Spleen (tissue), 13 donors: ENCODE data around the gene OR2L8. TPM values are rescaled to one million over a fixed set of nuclear protein-coding genes. Genes with fewer than 3 reads are reported as not detected.

ENCODE experiments used
- DNase-seq: peaks from one replicate; pipeline ENCODE4 v3.0.0-alpha.2; 2020
- H3K27ac ChIP-seq, 8 donors: fragments of 200-600 bp; sonication (generic) in 7 of 8; 1 replicate in 4 of 8; 2 replicates in 4 of 8; pipeline versions ENCODE4 v1.5.0 to v1.8.0; 2016 to 2021; ENCODE audit warnings: inconsistent platforms in 4 of 8, mild to moderate bottlenecking in 4 of 8, moderate library complexity in 1 of 8
- H3K27me3 ChIP-seq, 7 donors: fragments of 200-600 bp; sonication (generic) in 6 of 7; replicated peaks in 1 of 7; 1 replicate in 4 of 7; 2 replicates in 3 of 7; pipeline versions ENCODE4 v1.5.0 to v1.8.0; 2016 to 2021; ENCODE audit warnings: inconsistent platforms in 3 of 7, mild to moderate bottlenecking in 1 of 7
- H3K36me3 ChIP-seq, 6 donors: fragments of 200-600 bp; sonication (generic) in 5 of 6; 1 replicate in 4 of 6; 2 replicates in 2 of 6; pipeline versions ENCODE4 v1.5.0 to v1.8.0; 2016 to 2021; ENCODE audit warnings: inconsistent platforms in 2 of 6
- H3K4me1 ChIP-seq, 6 donors: fragments of 200-600 bp; sonication (generic) in 5 of 6; 1 replicate in 3 of 6; 2 replicates in 3 of 6; pipeline versions ENCODE4 v1.5.0 to v1.8.0; 2016 to 2021; ENCODE audit warnings: inconsistent platforms in 3 of 6
- H3K4me3 ChIP-seq, 8 donors: fragments of 200-600 bp; sonication (generic) in 7 of 8; 1 replicate in 4 of 8; 2 replicates in 4 of 8; pipeline versions ENCODE4 v1.5.0 to v1.8.0; 2016 to 2021; ENCODE audit warnings: inconsistent platforms in 4 of 8, mild to moderate bottlenecking in 4 of 8, moderate library complexity in 2 of 8
- H3K9me3 ChIP-seq, 8 donors: fragments of 200-600 bp; sonication (generic) in 7 of 8; 1 replicate in 4 of 8; 2 replicates in 4 of 8; pipeline versions ENCODE4 v1.5.0 to v1.8.0; 2016 to 2021; ENCODE audit warnings: inconsistent platforms in 4 of 8
- POLR2A ChIP-seq, 3 donors: fragments of 450-650 bp; IDR thresholded peaks; one replicate each; pipeline ENCODE4 v1.5.1; 2017; ENCODE audit warnings: antibody characterized with exemption in 3 of 3, mild to moderate bottlenecking in 1 of 3
- POLR2AphosphoS5 ChIP-seq, 3 donors: sonication (generic); formaldehyde crosslinking; IDR thresholded peaks; one replicate each; pipeline ENCODE4 v1.5.1; 2017; ENCODE audit warnings: antibody characterized with exemption in 3 of 3
- WGBS, 5 donors: extraction: QIAGEN DNeasy Blood & Tissue Kit in 3 of 5; methylation state at CpG; one replicate each; pipeline versions ENCODE4 v1.1.5 to v1.1.7; 2013 to 2018; 5-methylcytosine and 5-hydroxymethylcytosine counted together
- intact Hi-C: fragments of 100-400 bp; cut with DNase I; formaldehyde crosslinking; loops from one replicate; pipeline ENCODE4 v1.15.0; 2023; ENCODE audit warnings: low total_unique reads
- long read RNA-seq, 2 donors: transcript quantifications; one replicate each; lab custom pipeline, GENCODE V29; 2026
- polyA plus RNA-seq, 3 donors: library from polyadenylated mRNA; stranded (reverse); fragments of 200-250 nt; gene quantifications; one replicate each; pipeline ENCODE4 v1.2.1, GENCODE V29; 2013
- total RNA-seq, 7 donors: library from RNA; depleted of rRNA in 3 of 7; stranded (reverse); fragments of >200 nt in 3 of 7; fragmentation: NEBNext Ultra II Directional in 4 of 7; extraction: Animal tissue kit (Norgen Biotek cat#: 25700) in 4 of 7; gene quantifications; one replicate each; pipeline versions ENCODE4 v1.1.0 to v1.2.1, GENCODE V29; 2016 to 2021
- TF ChIP-seq, protein P1 (sequence below), 11 experiments: fragments of 200-600 bp in 7 of 11; fragments of 450-650 bp in 4 of 11; sonication (generic) in 4 of 11; IDR thresholded peaks in 8 of 11; conservative IDR thresholded peaks in 3 of 11; 1 replicate in 7 of 11; 2 replicates in 4 of 11; pipeline versions ENCODE4 v1.4.0 to v1.8.0; 2016 to 2021; ENCODE audit warnings: antibody characterized with exemption in 11 of 11, inconsistent platforms in 4 of 11, mild to moderate bottlenecking in 1 of 11
- donor health status: healthy with polysubstance abuse.
- donor health status: DM: no; HTN: no; CAD: no; lungs with moderate emphysema.
- donor health status: DM: no; HTN: no; CAD: no.
- donor health status: Bipolar disorder and iron deficiency.
- donor health status: healthy.
- donor health status: DM: no; HTN: no; CAD: no.
- donor health status: DM: yes; HTN: yes; CAD: no.

OR2L8 gene, protein sequence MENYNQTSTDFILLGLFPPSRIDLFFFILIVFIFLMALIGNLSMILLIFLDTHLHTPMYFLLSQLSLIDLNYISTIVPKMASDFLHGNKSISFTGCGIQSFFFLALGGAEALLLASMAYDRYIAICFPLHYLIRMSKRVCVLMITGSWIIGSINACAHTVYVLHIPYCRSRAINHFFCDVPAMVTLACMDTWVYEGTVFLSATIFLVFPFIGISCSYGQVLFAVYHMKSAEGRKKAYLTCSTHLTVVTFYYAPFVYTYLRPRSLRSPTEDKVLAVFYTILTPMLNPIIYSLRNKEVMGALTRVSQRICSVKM
- total RNA-seq (1 to 10 TPM in 5 of 7 donors, under 1 TPM in 2; 0.65 to 3.8 (median 1.8) TPM), polyA plus RNA-seq (not detected)
- long read RNA-seq, donor 1: 0 reads
- long read RNA-seq, donor 2: 0 reads

DNA sequence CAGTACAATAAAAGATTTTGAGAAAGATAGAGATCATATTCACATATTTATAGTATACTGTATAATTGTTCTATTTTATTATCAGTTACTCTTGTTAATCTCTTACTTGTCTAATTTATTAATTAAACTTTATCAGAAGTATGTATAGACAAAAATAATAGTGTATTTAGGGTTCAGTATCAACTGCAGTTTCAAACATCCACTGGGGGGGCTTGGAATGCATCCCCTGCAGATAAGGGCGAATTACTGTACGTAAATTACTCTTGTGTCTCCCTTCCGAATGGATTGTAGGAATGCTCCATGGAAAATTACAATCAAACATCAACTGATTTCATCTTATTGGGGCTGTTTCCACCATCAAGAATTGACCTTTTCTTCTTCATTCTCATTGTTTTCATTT lies at the start of gene OR2L8:
OR2L8 (plus strand) TSS at position 301 of the 400 bp plus-strand sequence; CDS start at position 301, 0 bp downstream.
- intact Hi-C loops: no loop called here
- TF ChIP-seq POLR2A (IDR thresholded peaks at IDR 0.05): no peak
- no peak for TF ChIP-seq POLR2AphosphoS5 (IDR thresholded peaks at IDR 0.05)
- TF ChIP-seq, protein P1, sequence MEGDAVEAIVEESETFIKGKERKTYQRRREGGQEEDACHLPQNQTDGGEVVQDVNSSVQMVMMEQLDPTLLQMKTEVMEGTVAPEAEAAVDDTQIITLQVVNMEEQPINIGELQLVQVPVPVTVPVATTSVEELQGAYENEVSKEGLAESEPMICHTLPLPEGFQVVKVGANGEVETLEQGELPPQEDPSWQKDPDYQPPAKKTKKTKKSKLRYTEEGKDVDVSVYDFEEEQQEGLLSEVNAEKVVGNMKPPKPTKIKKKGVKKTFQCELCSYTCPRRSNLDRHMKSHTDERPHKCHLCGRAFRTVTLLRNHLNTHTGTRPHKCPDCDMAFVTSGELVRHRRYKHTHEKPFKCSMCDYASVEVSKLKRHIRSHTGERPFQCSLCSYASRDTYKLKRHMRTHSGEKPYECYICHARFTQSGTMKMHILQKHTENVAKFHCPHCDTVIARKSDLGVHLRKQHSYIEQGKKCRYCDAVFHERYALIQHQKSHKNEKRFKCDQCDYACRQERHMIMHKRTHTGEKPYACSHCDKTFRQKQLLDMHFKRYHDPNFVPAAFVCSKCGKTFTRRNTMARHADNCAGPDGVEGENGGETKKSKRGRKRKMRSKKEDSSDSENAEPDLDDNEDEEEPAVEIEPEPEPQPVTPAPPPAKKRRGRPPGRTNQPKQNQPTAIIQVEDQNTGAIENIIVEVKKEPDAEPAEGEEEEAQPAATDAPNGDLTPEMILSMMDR (IDR thresholded peaks at IDR 0.05 in 8 of 11, conservative IDR thresholded peaks at IDR 0.05 in 3 of 11): no peak
- no peak for DNase-seq
- Histone ChIP-seq H3K9me3 (peaks cover 0 to 11% (median 3%) of the 10 kb centered on the region in 8 donors), H3K27ac (no peak within 1 kb of the TSS), H3K27me3 (no peaks in the 10 kb centered on the region), H3K4me3 (no peak within 1 kb of the TSS), H3K4me1 (no peaks in the 10 kb centered on the region), H3K36me3 (no peaks in the 10 kb centered on the region)
- WGBS, 5 donors: 82 to 96% (median 88%) methylated on average over 3 of the region's 3 CpGs

DNA sequence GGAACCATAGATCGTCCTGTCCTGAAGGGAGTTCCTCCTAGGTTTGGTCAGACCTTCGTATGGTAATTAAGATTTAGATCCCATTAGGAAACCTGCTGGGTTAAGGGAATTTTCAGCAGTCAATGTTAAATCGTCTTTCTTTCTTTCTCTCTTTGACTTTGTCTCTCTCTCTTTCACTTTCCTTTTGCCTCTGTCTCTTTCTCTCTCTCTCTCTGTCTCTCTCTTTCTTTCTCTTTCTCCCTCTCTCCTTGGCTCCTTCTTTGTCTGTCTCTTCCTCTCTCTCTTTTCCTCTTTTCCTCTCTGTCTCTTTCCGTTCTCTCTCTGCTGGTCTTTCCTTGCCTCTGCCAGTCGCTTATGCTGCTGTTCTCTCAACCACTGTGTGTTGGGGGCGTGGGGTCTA lies 44.5 kb upstream of the OR2L8 start:
- Histone ChIP-seq H3K4me3 (no peak overlapping the region), H3K36me3 (no peaks in the 10 kb centered on the region), H3K4me1 (peaks cover 0 to 19% (median 3%) of the 10 kb centered on the region in 6 donors), H3K27ac (no peak overlapping the region), H3K9me3 (peaks cover 0 to 23% (median 7%) of the 10 kb centered on the region in 8 donors), H3K27me3 (no peaks in the 10 kb centered on the region)
- no peak for TF ChIP-seq POLR2AphosphoS5 (IDR thresholded peaks at IDR 0.05)
- TF ChIP-seq POLR2A (IDR thresholded peaks at IDR 0.05): no peak
- TF ChIP-seq, protein P1 (IDR thresholded peaks at IDR 0.05 in 8 of 11, conservative IDR thresholded peaks at IDR 0.05 in 3 of 11): no peak
- DNase-seq: no peak
- whole genome bisulfite sequencing, 5 donors: 79 to 86% (median 83%) methylated on average over 6 of the region's 6 CpGs
- intact Hi-C loops: no loop called here

DNA sequence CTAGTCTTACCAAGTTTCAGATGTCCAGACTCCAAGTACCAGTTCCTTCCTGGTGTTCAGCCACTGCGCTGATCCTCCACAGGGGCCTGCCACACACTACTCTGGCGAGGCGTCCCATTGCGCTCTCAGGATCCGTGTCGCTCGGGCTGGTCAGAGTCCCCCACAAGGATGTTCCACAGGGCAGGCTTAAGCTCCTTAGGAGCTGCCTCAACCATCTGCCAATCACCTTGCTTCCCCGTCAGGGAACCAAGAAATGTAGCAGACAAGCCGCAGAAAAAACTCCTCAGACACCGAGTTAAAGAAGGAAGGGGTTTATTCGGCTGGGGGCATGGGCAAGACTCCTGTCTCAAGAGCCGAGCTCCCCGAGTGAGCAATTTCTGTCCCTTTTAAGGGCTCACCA lies 43.5 kb upstream of the OR2L8 start:
- peaks cover 0 to 19% (median 3%) of the 10 kb centered on the region in 6 donors for H3K4me1 ChIP-seq

More for the DNA sequence above, 43.5 kb upstream of the OR2L8 start:
- no peak for DNase-seq
- peaks cover 0 to 16% (median 7%) of the 10 kb centered on the region in 8 donors for H3K9me3 ChIP-seq
- H3K27ac ChIP-seq: no peak overlapping the region
- H3K36me3 ChIP-seq: no peaks in the 10 kb centered on the region
- WGBS, 5 donors: 80 to 89% (median 84%) methylated on average over 13 of the region's 13 CpGs
- TF ChIP-seq POLR2AphosphoS5 (IDR thresholded peaks at IDR 0.05): no peak
- TF ChIP-seq, protein P1 (IDR thresholded peaks at IDR 0.05 in 8 of 11, conservative IDR thresholded peaks at IDR 0.05 in 3 of 11): no peak
- no peak for TF ChIP-seq POLR2A (IDR thresholded peaks at IDR 0.05)
- no peak overlapping the region for H3K4me3 ChIP-seq
- intact Hi-C loops: no loop called here
- no peaks in the 10 kb centered on the region for H3K27me3 ChIP-seq
